SKM-1 (cell line): ENCODE results near the gene SCART1.
"Not testable (repeated sequence)": the region's sequence is repeated elsewhere in the genome, so short reads cannot be mapped to it uniquely, and the experiment has no call there.

Experiments
- DNase-seq: peaks from one replicate; lab custom pipeline; 2025; ENCODE audit not compliant: unreplicated experiment; lab: John Stamatoyannopoulos, UW

The SCART1 gene

DNA sequence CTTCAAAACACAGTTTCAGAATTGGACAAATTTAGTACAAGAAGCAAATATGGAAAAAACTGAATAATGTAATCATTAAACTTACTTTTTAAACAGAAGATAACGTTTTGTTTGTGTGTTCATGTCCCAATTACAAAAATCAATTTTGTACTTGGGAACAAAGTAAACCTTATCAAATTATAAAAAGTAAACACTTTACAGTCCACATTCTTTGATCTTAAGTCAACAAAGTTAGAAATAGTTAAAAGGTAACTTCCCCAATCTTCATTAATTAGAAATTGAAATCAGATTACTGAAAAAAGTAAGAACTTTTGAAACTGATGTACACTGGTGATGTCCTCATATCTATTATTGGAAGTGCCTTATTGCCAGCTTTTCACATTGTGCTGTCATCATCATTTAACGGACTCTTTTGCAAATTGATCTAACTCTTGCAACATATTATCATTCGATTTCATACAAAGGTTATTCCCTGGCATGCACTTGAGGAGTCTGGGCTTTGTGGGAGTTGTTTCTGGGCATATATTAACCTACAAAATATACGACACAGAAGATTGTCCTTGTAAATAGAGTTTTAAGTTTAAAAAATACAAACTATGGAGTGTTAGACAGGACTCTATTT, 58.3 kb downstream of the SCART1 start:
- DNase-seq = no peak

DNA sequence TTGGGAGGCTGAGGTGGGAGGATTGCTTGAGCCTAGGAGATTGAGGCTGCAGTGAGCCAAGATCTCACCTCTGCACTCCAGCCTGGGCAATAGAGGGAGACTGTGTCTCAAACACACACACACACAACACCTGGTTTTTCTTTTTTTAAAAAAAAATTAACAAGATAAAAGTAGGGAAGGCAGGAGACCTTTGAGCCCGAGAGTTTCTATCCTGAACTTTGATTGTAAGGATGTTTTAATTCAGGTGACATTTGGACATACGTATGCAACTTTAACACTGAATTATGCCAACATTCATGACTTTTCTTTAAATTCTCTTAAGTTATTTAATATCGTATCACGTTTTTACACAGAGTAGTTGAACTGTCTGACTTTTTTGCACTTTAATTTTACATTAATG, 61.7 kb downstream of the SCART1 start:
- DNase-seq = no peak

DNA sequence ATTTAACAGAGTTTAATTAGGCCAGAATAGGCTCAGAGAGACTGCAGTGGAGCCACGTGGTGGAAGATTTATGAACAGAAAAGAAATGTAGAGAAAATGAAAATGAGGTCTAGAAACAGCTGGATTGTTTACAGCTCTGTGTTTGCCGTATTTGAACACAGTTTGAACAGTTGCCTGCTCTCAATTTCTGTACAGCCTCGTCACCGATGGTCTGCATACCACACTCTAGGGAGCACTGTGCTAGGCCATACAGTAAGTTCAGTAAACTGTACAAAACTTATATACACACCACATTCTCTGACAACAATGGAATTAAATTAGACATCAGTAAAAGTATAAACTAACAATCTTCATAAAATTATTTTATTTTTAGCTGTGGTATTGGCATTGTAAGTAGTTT, 62.3 kb downstream of the SCART1 start:
- no peak for DNase-seq

DNA sequence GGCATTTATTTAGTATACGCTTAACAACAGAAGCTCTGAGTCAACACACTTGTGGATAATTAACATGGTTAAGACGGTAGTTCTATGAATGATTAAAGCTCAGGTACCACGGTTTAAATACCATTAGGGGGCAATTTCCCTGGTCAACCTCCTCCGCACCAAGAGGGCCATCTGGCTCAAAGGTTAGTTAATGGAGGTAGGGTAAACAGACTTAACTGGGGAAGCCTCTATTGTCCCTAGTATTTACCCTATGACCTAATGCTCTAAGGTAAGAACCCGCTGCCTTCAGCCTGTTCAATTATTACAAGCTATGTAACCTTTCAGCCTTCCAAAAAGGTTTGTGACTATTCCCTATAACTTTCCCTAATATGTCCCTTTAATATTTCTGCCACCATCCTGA, 64.8 kb downstream of the SCART1 start:
- DNase-seq = not testable (repeated sequence)
